Hematopoietic multipotent progenitor cell treated with erythropoietin and hydrocortisone succinate and interleukin-3 and kit ligand, for 6 days (in vitro differentiated cells): ENCODE measurements around the gene ARHGAP26.

Experiments used
- DNase-seq: peaks from one replicate; pipeline ENCODE4 v3.0.0-alpha.2; 2015

The ARHGAP26 gene

DNA sequence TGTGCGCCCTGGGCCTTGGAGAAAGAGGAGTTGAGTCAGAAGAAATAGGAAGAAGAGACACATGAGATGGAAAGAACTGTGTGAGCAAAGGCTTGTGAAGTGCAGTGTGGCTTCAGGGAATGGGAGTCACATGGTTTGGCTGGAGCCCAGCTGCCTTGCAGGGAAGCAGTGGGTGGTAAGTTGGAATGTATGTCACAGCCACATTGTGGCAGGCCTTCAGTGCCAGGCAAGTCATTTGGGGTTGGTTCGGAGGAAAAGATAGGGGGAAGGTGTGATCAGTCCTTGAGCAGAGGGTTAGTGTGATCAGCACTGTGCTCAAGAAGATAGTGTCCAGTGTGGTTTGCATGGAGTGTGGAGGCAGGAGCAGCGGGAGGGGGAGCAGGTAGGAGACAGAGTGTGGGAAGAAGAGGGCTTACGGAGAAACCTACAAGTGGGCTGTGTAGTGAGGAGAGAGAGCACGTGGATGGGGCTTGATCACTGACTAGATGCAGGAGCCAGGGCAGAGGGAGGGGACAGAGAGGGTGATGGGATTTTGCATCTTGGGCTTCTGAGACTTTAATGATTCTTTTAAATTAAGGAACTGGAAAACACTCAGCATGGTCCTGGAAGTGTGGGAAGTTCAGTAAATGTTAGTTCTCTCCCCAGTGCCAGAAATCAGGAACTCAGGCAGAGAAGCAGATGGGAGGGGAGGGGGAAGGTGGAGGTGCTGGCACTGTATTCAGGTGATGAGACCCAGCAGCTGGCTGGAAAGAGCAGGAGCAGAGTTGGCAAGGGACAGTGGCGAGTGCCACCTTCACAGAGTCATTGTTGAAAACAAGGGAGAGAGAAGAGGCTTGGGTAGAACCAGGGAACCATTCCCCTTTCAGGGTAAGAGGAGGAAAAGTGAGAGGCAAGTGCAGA, 46.6 kb downstream of the ARHGAP26 start:
- DNase-seq = peak; percentile 77

DNA sequence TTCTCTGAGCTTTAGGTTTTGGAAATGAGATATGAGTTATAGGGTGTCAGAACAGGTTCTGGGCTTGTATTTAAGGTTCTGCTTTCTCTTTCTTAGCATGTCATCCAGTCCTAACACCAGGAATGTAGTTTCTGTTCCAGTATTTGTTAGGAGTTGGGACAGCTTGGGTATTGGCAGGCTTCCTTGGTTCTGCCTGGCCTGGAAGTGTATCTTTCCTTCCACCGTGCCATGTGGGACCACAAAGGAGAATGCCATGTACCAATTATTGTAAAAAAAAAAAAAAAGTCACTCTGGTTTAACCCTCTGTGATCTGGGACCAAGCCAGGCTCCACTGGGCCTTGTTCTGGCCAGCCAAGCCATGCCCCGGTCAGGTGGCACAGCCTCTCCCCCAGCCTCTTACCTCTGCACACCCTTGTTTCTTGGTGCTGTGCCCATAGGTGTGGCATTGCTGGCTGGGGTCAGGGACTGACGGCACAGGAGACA, 47.8 kb downstream of the ARHGAP26 start:
- no peak for DNase-seq

DNA sequence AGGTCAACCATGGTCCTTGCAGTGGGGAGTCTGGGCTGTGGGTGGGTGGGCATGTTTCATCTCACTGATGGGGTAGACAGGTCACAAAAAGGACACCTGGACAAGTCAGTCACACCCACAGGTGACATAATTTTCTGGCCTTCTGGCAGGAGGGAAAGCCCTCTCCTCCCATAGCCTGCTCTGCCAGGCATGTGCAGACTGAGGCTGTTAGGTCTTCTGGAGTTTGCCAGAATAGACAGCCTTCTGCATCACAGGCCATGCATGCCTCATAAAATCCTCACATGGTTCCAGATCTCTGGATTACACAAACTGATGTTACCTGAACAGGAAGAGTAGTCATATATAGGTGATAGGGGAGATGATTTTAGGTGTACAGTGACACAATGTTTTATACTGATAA, 49.1 kb downstream of the ARHGAP26 start:
- no peak for DNase-seq

DNA sequence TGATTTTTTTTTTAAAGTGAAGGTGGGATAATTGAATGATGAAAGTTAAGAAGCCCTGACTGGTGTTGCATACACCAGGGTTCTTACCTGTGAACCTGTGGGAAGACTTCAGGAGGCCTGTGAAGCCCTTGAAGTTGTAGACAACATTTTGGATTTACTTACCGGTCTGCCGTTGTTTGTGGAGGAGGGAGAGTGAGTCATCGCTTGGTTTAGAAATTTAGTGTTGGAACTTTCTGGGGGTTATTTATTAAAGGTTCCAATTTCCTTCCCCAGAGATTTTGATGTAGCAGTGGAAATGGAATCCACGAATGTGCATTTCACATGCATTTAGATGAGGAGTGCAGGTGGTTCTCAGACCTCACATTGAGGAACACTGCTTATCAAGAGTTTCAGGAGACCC, 49.6 kb downstream of the ARHGAP26 start:
- no peak for DNase-seq

DNA sequence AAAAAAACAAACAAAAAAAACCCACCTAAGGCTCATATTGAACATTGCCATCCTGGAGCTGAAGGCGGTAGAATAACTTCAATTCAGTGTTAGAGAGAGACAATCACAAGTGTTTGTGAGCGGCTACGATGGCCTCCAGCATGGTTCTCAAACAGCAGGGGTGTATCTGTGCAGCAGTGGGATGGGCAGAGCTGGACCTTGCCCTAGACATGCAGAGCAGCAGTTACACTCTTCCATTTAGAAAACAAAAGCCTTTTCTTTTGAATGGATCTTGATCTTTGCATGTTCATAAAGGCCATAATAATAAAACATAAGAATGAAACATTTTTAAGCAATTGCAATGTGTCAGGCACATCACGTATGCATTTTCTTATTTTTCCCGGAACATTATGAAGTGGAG, 50.3 kb downstream of the ARHGAP26 start:
- no peak for DNase-seq

DNA sequence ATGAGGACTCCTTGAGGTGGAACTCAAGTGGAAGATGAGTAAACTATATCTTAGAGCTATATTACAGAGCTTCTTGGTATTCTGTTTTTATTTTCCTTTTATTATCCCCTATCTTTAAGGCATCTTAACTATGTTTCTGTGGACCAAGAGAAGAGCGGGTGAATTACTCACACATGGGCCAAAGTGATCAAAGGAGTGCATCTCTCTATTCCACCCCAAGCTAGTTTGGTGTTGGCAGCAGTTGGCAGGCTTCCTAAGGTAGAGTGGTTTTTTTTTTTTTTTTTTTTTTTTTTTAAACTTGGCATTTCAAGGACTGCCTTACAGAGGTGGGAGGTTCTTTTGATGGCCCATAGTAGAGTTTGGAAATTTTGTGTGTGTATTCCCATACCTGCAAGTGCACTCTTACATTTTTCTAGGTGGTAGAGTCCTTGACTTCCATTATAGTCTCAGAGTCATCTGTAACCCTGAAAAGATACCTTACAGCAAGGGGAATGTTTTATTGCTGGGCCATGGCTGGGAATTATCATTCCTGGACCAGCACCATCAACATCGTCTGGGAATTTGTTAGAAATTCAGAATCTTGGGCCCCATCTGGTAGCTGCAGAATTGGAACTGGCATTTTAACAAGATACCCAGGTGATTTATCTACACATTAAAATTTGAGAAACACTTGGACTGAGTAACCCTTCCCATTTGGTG, 51.0 kb downstream of the ARHGAP26 start:
- no peak for DNase-seq

DNA sequence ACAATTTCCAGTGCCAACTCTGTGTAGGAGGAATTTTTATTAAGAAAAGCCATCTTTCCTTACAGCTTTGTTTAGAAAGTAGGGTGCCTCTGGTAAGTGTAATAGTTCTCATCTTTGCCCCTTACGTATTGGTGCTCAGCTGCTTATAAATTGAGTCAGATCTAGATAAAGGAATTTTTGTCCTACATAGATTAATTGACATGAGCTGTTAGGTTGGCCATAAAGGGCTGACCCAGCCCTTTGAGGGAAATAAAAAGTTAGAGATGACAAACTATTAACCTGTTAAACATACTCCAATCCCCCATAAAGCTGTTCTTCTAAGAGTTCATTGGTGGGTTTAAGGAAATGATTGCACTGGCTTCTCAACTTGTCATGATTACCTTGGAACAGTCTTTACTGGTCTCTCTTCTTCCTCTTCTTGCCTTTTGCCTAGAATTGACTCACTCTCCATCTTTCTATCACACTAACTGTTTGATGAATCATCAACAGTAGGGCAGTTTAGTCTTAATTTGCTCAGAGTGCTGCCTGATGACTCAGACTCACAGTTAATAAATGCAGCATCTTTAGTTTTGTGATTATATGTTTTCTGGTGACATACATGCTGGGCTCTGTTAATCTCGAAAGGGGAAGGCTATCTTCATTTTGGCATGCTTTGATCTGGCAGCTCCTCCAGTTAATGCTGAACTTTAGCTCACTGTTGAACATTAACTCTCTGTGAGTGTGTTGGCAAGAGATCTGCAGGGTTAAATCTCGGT, 51.7 kb downstream of the ARHGAP26 start:
- DNase-seq = peak; percentile 65

DNA sequence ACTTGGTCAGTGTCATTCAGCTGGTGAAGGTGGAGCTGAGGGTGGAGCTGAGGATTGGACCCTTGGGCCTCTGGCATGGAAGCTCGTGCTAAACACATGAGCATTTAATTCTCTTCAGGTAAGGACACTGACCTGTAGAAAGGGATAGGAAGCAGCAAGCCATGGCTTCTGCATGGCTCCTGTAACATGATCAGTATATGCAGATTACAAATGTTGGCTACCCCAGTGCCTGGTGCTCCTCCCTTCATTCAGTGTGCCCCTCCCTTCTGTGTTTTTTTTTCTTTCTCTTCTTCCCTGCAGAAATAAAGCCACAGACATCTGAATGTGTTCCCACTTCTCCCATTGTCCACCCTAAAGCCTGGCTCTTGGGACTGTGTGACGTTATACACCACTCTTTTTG, 52.9 kb downstream of the ARHGAP26 start:
- no peak for DNase-seq

DNA sequence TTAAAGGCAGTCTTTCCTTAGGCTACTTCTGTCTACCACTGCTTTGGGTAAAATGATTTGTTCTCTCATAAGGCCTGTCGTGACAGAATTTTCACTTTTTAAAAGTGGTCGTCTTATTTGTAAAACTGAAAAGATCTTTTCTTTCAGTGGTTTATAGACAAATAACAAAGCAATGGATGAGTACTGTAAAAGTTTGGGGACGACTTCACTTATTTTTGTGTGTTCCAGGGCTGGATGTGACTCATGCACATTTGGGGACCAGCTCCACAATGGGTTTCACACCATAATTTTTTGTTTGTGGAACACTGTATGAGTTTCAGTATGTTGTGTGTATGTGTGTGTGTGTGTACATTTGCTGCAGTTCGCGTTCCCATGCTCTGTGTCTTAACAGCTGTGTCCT, 53.6 kb downstream of the ARHGAP26 start:
- no peak for DNase-seq

DNA sequence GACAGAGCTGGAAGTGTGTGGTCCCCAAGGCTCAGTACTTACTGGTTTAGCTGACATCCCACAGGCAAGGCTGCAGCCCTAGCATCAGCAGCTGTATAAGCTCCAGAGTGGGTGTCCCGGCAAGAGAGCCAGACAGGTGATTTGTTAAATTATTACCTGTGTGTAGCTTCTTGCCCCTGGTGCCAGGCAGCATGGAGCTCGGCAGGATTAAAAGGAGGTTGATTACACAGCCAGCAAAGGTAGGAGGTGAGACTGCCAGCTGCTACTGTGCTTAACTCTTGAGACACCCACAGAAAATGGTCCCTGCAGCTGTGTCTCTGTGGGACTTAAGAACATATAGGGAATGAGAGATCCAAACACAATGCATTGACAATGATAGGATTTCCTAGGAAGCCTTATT, 54.2 kb downstream of the ARHGAP26 start:
- DNase-seq = no peak

DNA sequence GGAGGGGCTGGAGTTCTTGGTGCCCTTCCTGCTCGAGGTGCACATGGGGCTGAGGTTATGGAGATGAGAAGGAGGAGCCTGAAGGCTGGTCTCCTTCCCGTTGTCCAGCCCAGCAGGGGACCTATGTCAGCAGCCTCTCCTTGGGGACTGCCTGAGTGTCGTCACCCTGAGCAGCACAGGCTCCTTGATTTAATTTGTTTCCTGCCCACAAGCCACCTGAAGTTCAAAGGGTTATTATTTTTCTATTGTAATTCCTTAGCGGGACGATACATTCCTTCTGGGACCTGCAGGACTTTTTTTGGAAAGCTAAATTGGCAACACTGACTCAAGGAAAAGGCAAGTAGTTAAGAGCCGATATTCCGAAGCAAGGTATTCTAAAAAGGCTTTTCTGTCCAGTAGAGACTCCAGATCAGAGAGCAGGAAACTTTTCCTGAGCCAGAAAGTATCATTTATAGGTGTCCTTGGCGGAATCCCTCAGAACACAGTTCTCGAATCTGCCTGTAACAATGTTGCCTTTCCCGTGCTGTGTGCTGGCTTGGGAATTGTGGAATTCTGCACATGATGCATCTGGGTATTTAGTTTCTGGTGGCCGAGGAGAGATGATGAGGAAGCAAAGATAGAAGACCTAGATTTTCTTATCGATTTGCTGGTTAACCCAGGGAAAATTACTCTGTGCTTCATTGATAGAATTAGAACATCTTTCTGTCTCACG, 55.4 kb downstream of the ARHGAP26 start:
- DNase-seq = no peak

DNA sequence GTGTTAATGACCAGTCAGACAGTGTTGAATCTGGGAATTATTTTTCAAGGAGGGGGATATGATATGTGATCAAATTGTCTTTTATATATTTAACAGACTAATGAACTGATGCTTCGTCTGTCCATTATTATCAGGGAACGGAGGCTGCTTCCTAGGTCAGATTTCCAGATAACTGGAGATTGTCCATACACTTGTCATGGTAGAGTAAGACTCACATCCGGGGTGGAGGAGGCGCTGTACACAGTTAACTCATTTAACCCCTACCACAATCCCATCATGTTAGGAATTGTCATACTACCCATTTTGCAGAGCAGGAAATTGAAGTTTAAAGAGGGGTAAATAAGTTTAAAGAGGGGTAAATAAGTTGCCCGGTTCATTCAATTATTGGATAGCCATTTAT, 55.9 kb downstream of the ARHGAP26 start:
- no peak for DNase-seq

DNA sequence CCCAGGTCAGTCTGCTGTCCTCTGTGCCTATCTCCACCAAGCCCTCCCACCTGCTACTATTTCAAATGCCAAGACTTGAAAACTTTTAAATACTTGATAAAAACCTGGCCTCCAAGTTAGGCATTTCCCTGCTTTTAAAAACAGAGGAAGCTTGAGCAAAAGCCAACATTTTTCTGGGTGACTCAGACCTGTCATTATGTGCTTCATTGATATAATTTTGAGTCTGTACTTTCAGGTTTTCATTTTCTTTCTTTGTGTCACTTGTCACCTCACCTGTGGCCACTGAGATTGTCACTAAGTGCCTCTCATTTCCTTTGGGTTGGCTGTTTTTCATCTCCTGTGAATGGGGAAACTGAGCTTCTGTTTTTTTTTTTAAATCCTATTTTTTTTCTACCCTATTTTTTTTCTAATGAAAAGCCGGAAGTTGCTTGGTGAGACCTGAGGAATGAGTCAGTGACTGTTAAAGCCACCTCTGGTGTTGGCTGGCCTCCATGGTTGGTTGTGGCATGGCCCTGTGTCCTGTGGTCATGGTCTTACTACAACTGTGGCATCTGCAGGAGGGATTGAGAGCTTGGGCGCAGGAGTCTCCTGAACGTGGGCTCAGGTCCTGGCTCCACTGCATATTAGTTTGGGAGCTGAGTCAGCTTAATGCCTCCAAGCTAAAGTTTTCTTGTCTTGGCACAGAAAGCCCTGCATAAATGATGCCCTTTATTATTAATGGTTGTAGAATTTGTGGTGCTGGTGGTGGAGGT, 56.7 kb downstream of the ARHGAP26 start:
- DNase-seq = peak; percentile 48

DNA sequence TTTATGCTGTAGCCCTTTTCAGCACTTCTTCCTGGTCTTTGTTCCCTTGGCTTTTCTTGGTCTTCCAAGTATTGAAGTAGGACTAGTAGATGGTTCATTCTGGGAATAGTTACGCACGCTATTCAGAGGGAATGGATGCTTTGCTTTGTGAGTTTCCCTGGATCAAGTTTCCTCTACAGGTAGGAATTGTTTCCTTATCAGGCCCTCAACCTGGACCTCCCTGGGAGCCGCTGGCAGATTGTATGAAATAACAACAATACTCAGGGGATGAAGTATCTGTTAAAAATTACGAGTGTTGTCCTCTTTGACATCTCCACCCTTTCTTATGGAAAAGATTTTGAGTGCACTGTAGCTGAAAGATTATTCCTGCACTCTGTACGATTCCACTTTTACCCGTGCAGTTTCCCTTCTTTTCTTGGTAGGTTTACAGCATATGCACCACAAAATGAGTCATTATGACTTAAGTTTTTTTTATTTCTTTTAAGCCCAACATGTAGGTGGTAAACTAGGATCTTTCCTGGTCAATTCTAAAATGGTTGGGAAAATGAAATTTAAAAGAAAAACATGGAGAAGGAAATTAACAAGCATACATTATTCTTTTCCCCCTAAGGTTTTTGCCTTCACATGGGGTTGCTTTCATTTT, 57.9 kb downstream of the ARHGAP26 start:
- no peak for DNase-seq

DNA sequence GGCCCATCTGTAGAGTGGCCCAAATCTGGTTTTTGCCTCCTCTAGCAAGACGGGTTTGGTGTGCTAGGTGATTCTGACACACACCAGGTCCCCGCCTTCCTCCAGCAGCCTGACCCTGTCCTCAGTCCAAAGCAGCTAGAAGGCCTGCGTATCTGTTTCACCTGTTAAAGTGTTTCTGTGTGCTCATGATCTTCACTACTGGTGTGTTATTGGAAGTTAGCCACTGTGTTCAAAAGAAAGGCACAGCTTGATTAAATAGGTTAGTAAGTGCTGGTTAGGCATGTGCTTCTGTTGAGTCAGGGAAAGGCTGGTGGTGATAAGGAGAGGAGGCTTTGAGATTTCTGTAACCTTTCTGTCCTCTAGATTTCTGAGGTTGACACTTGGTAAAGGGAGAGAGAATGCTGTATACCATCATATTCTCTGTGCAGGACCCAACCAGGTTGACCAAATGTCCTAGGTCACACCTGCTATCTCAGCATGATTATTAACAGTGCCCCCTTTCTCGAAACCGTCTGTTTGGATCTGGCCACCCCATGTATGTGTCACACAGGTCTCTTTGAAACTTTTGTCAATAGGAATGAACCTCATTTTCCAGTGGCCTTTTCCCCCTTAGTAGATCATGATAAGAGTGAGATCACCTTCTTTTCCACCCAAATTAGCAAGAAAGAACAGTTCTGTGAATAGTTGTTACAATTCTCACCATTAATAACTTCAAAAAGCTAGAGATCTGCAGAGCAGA, 58.8 kb downstream of the ARHGAP26 start:
- DNase-seq = no peak

DNA sequence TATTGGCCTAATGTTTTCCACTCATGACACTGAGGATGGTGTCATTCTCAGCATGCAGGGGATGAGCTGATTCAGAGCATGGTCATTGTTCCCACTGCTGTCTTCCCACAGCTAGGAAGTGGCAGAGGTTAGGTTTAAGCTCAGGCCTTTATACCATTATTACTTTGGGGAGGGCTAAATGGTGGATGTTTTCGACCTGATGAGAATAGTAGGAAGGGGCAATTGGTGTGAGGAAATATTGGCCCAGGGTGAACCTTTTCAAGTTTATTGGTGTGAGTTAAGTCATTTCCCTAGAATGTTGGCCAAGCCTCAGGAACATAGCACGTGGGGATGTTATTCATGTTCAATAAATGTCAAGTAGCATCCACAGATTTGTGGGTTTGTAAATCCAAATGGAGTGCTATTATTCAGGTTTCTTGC, 59.6 kb downstream of the ARHGAP26 start:
- no peak for DNase-seq

DNA sequence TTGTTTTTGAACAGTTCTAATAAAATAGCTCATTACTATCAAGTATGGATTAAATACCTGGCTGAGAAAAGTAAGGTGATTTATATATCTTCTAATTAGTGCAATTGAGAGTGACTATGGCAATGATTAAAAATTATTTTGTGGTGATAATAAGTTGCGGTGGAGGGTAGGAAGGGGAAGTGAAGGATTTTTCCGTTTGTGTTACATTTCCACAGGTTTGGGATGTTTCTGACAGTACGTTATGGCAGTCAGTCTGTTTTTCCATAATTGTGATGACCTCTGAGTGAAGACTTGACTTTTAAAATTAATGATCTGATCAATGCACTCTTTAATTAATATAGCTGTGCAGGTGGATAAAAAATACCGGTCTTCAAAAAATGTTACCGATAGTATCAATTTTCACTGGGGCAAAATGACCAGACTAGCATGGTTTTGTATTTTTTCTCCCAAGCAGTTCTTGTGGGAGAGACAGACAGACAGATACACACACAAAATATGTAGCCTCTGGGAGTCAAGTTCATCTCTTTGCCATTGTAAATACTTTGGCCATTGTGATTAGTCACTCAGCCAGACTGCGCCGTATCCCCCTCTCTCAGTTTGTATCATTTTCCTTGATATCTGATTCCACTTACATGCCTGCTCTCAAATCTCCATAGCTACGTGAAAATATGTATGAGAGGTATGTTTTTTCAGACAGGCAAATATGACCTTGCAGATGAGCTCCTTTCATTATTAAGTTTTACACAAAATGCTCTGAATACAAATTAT, 60.2 kb downstream of the ARHGAP26 start:
- DNase-seq = no peak

DNA sequence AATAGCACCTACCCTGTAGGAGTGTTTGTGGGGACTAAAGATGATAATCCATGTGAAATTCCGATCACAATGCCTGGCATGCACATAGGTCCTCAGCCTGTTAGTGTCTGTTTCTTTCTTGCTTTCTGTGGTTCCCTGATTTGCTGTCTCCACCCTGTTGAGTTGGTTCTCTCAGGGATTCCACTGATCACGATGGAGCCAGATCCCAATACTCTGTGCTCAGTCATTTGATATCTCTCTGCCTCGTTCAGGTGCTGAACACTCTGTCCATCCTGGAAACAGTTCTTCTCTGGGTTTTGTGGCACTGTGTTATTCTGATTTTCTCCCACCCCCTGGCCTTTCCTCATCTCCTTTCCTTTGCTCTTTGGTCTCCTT, 60.8 kb downstream of the ARHGAP26 start:
- DNase-seq = no peak

DNA sequence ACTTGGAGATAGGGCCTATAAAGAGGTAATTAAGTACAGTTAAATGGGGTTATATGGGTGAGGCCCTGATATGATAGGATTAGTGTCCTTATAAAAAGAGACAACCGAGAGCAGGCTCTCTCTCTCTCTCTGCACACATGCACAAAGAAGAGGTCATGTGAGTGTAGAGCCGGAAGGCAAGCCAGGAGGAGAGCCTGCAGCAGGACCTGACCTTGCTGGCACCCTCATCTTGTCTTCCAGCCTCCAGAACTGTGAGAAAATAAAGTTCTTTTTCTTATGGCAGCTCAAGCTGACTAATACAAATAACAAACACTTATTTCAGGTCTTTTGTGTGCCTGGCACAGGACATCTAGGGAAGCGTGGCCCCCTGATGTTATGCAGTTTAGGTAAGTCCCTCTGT, 62.1 kb downstream of the ARHGAP26 start:
- no peak for DNase-seq
